PC-3 (cell line): ENCODE data around the gene SLC43A2. TPM values are rescaled to one million over a fixed set of nuclear protein-coding genes. Genes with fewer than 3 reads are reported as not detected.
"Not testable (repeated sequence)": the region's sequence is repeated elsewhere in the genome, so short reads cannot be mapped to it uniquely, and the experiment has no call there.

Experiments used
- ATAC-seq: fragments of 200-7000 bp; cut with Tn5 transposase; 2 replicates; pipeline ENCODE4 v1.9.1; 2020; ENCODE audit warnings: mild to moderate bottlenecking, moderate library complexity
- BruUV-seq: library from RNA; stranded (reverse); fragments of 400-500 nt; replicated peaks from 2 replicates; lab custom pipeline; 2021; lab: Mats Ljungman, UMichigan
- CTCF ChIA-PET: fragments of 300-600 bp; sonication (Branson Sonifier 250); formaldehyde crosslinking; loops from one replicate; lab custom pipeline; 2022; ENCODE audit warnings: antibody characterized with exemption; lab: Charles Lee
- POLR2A ChIA-PET: fragments of 300-600 bp; sonication (Branson Sonifier 250); formaldehyde crosslinking; loops from one replicate; lab custom pipeline; 2022; ENCODE audit warnings: antibody characterized with exemption; ENCODE audit not compliant: unreplicated experiment; lab: Charles Lee
- DNase-seq: peaks from one replicate; pipeline ENCODE4 v3.0.0-alpha.2; 2015
- H2AFZ ChIP-seq: fragments of 300-600 bp; sonication (generic); 2 replicates; pipeline ENCODE4 v1.6.0; 2016; ENCODE audit warnings: antibody characterized with exemption, low read length
- H3F3A ChIP-seq: fragments of 300-600 bp; sonication (generic); one replicate; pipeline ENCODE4 v1.6.0; 2017; ENCODE audit warnings: antibody characterized with exemption, low read length, control low read depth, mild to moderate bottlenecking; ENCODE audit not compliant: unreplicated experiment
- H3K27ac ChIP-seq: fragments of 300-600 bp; sonication (generic); 2 replicates; pipeline ENCODE4 v1.5.1; 2016; ENCODE audit warnings: mild to moderate bottlenecking, low read length
- H3K27me3 ChIP-seq: fragments of 300-600 bp; sonication (generic); 2 replicates; pipeline ENCODE4 v1.6.1; 2016; ENCODE audit warnings: low read length, mixed read lengths
- H3K36me3 ChIP-seq: fragments of 300-600 bp; sonication (generic); 2 replicates; pipeline ENCODE4 v1.6.1; 2016; ENCODE audit warnings: low read depth, mixed run types, low read length, mixed read lengths
- H3K4me1 ChIP-seq: fragments of 300-600 bp; sonication (generic); 2 replicates; pipeline ENCODE4 v1.5.1; 2016; ENCODE audit warnings: low read length; ENCODE audit not compliant: insufficient read depth
- H3K4me2 ChIP-seq: fragments of 300-600 bp; sonication (generic); 2 replicates; pipeline ENCODE4 v1.6.0; 2016; ENCODE audit warnings: low read length
- H3K4me3 ChIP-seq: fragments of 300-600 bp; sonication (generic); 2 replicates; pipeline ENCODE4 v1.5.1; 2016; ENCODE audit warnings: mild to moderate bottlenecking, low read length, mixed read lengths
- H3K79me2 ChIP-seq: fragments of 300-600 bp; sonication (generic); 2 replicates; pipeline ENCODE4 v1.6.1; 2017; ENCODE audit warnings: low read length, mixed read lengths
- H3K9ac ChIP-seq: fragments of 300-600 bp; sonication (generic); 2 replicates; pipeline ENCODE4 v1.6.0; 2016; ENCODE audit warnings: mild to moderate bottlenecking, low read length
- H3K9me2 ChIP-seq: fragments of 300-600 bp; sonication (generic); replicated peaks from 2 replicates; pipeline ENCODE4 v1.6.1; 2016; ENCODE audit warnings: mixed run types, low read length, mixed read lengths
- H3K9me3 ChIP-seq: fragments of 300-600 bp; sonication (generic); 2 replicates; pipeline ENCODE4 v1.6.1; 2016; ENCODE audit warnings: low read length, mixed read lengths
- H4K20me1 ChIP-seq: fragments of 300-600 bp; sonication (generic); 2 replicates; pipeline ENCODE4 v1.6.1; 2016; ENCODE audit warnings: low read length, mixed read lengths
- EZH2 ChIP-seq: fragments of 300-600 bp; sonication (generic); IDR thresholded peaks from one replicate; pipeline ENCODE4 v1.6.1; 2017; ENCODE audit warnings: antibody characterized with exemption, mild to moderate bottlenecking, low read length; ENCODE audit not compliant: unreplicated experiment
- EZH2phosphoT487 ChIP-seq: fragments of 300-600 bp; sonication (generic); IDR thresholded peaks from 2 replicates; pipeline ENCODE4 v1.6.1; 2018; ENCODE audit warnings: mild to moderate bottlenecking, antibody characterized with exemption, low read length, borderline replicate concordance
- intact Hi-C: fragments of 100-400 bp; cut with micrococcal nuclease; formaldehyde crosslinking; loops from 2 replicates; pipeline ENCODE4 v1.9.0; 2023
- total RNA-seq: library from RNA; depleted of rRNA; stranded (reverse); fragments of >200 nt; gene quantifications from 2 replicates; pipeline ENCODE4 v1.2.3, GENCODE V29; 2014
- TF ChIP-seq, protein P1 (sequence below): fragments of 300-600 bp; sonication (generic); conservative IDR thresholded peaks from 2 replicates; pipeline ENCODE4 v1.5.1; 2017; ENCODE audit warnings: antibody characterized with exemption, low read depth, mild to moderate bottlenecking, low read length

Gene SLC43A2
- total RNA-seq, 1 experiment from 2014 or later: 6.2 TPM

DNA sequence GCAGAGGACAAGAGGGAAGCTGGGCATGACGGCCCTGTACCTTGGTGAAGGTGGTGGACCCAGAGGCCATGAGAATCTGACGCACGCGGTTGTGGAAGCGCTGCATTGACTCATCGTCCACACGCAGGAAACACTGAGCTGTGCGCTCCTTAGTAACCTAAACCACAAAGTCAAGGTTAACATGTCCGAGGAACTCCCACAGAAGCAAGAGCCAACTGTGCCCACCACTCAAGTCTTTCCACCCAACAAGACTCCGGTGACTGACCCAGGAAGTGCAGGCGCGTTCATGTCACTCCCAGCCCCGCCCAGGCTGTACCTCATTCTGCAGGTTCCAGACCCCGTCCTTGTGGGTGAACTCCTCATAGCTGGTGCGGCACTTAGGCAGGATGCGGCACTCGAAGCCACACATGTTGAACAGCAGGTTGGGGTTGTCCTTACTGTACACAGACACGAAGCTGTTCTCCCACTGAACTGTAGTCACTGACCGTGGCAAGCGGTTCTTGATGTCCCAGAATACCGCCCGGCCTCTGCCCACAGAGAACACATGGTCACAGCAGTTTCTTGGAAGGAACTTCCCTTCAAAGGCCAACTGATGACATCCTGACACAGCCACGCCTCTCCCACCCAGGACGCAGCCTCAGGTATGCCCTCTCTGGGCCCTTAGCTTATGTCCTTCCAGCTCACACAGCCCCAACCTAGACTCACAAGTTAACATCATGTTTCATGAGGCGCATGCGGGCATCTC, 44.6 kb upstream of the SLC43A2 start:
- CTCF ChIA-PET: no interaction called here
- H4K20me1 ChIP-seq: no peaks in the 10 kb centered on the region

DNA sequence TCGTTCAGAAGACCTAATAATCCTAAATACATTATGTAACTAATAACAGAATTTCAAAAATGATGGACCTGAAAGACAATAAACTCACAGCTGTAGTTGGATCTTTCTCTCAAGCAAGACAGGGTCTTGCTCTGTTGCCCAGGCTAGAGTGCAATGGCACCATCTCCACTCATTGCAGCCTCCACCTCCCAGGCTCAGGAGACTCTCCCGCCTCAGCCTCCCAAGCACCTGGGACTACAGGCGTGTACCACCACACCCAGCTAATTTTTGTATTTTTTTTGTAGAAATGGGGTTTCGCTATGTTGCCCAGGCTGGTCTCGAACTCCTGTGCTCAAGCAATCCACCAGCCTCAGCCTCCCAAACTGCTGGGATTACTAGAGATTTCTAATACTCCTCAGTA, 35.3 kb upstream of the SLC43A2 start:
- H3K9ac ChIP-seq, H3K27ac ChIP-seq, H3K9me3 ChIP-seq, H3K79me2 ChIP-seq, ATAC-seq, H3K4me3 ChIP-seq, H3K9me2 ChIP-seq, POLR2A ChIA-PET, H3K4me2 ChIP-seq, H4K20me1 ChIP-seq, DNase-seq, intact Hi-C loops, H2AFZ ChIP-seq, H3K27me3 ChIP-seq, H3F3A ChIP-seq, H3K4me1 ChIP-seq, BruUV-seq, CTCF ChIA-PET: not testable (repeated sequence)
- peaks cover 57% of the 10 kb centered on the region for H3K36me3 ChIP-seq

More for the DNA sequence above, 44.6 kb upstream of the SLC43A2 start:
- no peak overlapping the region for H2AFZ ChIP-seq
- no TSS peak for BruUV-seq
- H3K27ac ChIP-seq: no peak overlapping the region
- H3K9me3 ChIP-seq: no peaks in the 10 kb centered on the region
- no peak overlapping the region for H3K9ac ChIP-seq
- H3K9me2 ChIP-seq: no peaks in the 10 kb centered on the region
- no peak overlapping the region for H3K4me3 ChIP-seq
- ATAC-seq (no peak), DNase-seq (no peak)
- H3K4me1 ChIP-seq: no peaks in the 10 kb centered on the region
- intact Hi-C loops: no loop called here
- H3K4me2 ChIP-seq: no peak overlapping the region
- no peaks in the 10 kb centered on the region for H3K27me3 ChIP-seq
- POLR2A ChIA-PET: no interaction called here
- no peaks in the 10 kb centered on the region for H3F3A ChIP-seq
- peaks cover 53% of the 10 kb centered on the region for H3K36me3 ChIP-seq
- TF ChIP-seq EZH2 (no peak), EZH2phosphoT487 (no peak)
- TF ChIP-seq, protein P1, sequence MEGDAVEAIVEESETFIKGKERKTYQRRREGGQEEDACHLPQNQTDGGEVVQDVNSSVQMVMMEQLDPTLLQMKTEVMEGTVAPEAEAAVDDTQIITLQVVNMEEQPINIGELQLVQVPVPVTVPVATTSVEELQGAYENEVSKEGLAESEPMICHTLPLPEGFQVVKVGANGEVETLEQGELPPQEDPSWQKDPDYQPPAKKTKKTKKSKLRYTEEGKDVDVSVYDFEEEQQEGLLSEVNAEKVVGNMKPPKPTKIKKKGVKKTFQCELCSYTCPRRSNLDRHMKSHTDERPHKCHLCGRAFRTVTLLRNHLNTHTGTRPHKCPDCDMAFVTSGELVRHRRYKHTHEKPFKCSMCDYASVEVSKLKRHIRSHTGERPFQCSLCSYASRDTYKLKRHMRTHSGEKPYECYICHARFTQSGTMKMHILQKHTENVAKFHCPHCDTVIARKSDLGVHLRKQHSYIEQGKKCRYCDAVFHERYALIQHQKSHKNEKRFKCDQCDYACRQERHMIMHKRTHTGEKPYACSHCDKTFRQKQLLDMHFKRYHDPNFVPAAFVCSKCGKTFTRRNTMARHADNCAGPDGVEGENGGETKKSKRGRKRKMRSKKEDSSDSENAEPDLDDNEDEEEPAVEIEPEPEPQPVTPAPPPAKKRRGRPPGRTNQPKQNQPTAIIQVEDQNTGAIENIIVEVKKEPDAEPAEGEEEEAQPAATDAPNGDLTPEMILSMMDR: no peak
- H3K79me2 ChIP-seq: no peaks in the 10 kb centered on the region

DNA sequence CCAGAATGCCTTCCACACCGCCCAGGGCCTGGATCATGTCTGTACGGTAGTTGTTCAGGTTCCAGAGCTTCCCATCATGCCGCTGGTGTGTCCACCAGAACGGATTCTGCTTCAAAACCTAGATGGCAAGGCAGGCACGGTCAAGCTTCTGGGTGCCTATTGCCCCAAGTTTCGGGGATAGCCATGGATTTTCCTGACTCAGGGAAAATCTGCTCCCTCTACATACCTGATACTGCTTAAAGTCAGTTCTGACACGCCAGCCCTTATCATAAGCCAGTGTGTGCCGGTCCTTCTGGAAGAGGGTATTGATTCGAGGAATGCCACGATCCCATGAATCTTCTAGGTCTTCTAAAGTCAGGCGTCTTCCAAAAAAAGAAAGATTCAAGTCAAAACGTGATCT, 32.4 kb upstream of the SLC43A2 start:
- no peaks in the 10 kb centered on the region for H4K20me1 ChIP-seq
- H3K9me3 ChIP-seq: no peaks in the 10 kb centered on the region
- no peaks in the 10 kb centered on the region for H3K27me3 ChIP-seq
- H3K27ac ChIP-seq: no peak overlapping the region
- BruUV-seq: TSS peak; percentile 70
- POLR2A ChIA-PET: no interaction called here
- H3K4me3 ChIP-seq: no peak overlapping the region
- DNase-seq (no peak), ATAC-seq (no peak)
- H3K9ac ChIP-seq: no peak overlapping the region
- intact Hi-C loops: no loop called here
- H3K9me2 ChIP-seq: no peaks in the 10 kb centered on the region
- no peak for TF ChIP-seq EZH2phosphoT487
- TF ChIP-seq EZH2: no peak
- H3K36me3 ChIP-seq: peaks cover 65% of the 10 kb centered on the region
- H3F3A ChIP-seq: no peaks in the 10 kb centered on the region
- H3K79me2 ChIP-seq: no peaks in the 10 kb centered on the region
- no peak overlapping the region for H3K4me2 ChIP-seq
- CTCF ChIA-PET: no interaction called here
- no peaks in the 10 kb centered on the region for H3K4me1 ChIP-seq
- H2AFZ ChIP-seq: no peak overlapping the region
